Right cardiac atrium (tissue), 5 donors: ENCODE data around the gene DAPK2. TPM values are rescaled to one million over a fixed set of nuclear protein-coding genes. Genes with fewer than 3 reads are reported as not detected.

Experiments
- ATAC-seq, 2 donors: fragments of 200-7000 bp; cut with Tn5 transposase; one replicate each; pipeline versions ENCODE4 v1.8.0 to v1.9.1; 2020; ENCODE audit warnings: moderate library complexity in 2 of 2, mild to moderate bottlenecking in 1 of 2
- DNase-seq, 3 donors: peaks; one replicate each; pipeline ENCODE4 v3.0.0-alpha.2; 2020
- H3K27ac ChIP-seq: one replicate; pipeline ENCODE4 v1.5.1; 2013; ENCODE audit warnings: mild to moderate bottlenecking, low read length, control low read depth, moderate library complexity
- H3K27me3 ChIP-seq: one replicate; pipeline ENCODE4 v1.6.1; 2013; ENCODE audit not compliant: control insufficient read depth, insufficient read depth
- H3K4me1 ChIP-seq: one replicate; pipeline ENCODE4 v1.6.1; 2013; ENCODE audit warnings: low read length; ENCODE audit not compliant: control insufficient read depth, insufficient read depth
- H3K4me3 ChIP-seq: one replicate; pipeline ENCODE4 v1.5.1; 2013; ENCODE audit warnings: low read length, control low read depth
- H3K9me3 ChIP-seq: one replicate; pipeline ENCODE4 v1.6.1; 2013; ENCODE audit warnings: low read length; ENCODE audit not compliant: control insufficient read depth
- whole genome bisulfite sequencing: extraction: QIAGEN DNeasy Blood & Tissue Kit; methylation state at CpG from one replicate; pipeline ENCODE4 v1.1.7; 2013; 5-methylcytosine and 5-hydroxymethylcytosine counted together
- intact Hi-C, 4 donors: fragments of 100-400 bp; cut with DNase I; formaldehyde crosslinking; loops; one replicate each; pipeline versions ENCODE4 v1.11.0 to v1.14.0; 2022 to 2023
- polyA plus RNA-seq: library from polyadenylated mRNA; stranded (reverse); fragments of 200-250 nt; gene quantifications from one replicate; pipeline ENCODE4 v1.2.3, GENCODE V29; 2013
- total RNA-seq, 4 donors: library from RNA; stranded (reverse); fragmentation: NEBNext Ultra II Directional; extraction: Animal tissue kit (Norgen Biotek cat#: 25700); gene quantifications; one replicate each; pipeline ENCODE4 v1.2.1, GENCODE V29; 2021
- donor health status: healthy with polysubstance abuse.
- donor health status: DM: no; HTN: yes; CAD: no.
- donor health status: DM: no; HTN: no; CAD: no.
- donor health status: DM: no; HTN: yes; CAD: no; lungs with severe emphysema.
- donor health status: DM: yes; HTN: yes; CAD: no.

Gene DAPK2
- total and polyA plus RNA-seq, 5 donors, result 48.8 to 95.1 (median 83.6) TPM

- no peak for DNase-seq
- Histone ChIP-seq H3K27me3 (no peaks in the 10 kb centered on the region), H3K4me1 (peaks cover 10% of the 10 kb centered on the region), H3K4me3 (no peak overlapping the region), H3K27ac (no peak overlapping the region), H3K9me3 (no peaks in the 10 kb centered on the region)
- no peak for ATAC-seq
- intact Hi-C loops, result loop anchor here in 1 of 4 donors (10.0 kb wide), 1 partner anchor 104 kb away; the partner anchor contains the start of gene DAPK2
- 42% methylated on average over 4 of the region's 4 CpGs for WGBS
Measured at GRCh38 chr15:63940966-63941620, 105.2 kb downstream of the DAPK2 start.

DNA sequence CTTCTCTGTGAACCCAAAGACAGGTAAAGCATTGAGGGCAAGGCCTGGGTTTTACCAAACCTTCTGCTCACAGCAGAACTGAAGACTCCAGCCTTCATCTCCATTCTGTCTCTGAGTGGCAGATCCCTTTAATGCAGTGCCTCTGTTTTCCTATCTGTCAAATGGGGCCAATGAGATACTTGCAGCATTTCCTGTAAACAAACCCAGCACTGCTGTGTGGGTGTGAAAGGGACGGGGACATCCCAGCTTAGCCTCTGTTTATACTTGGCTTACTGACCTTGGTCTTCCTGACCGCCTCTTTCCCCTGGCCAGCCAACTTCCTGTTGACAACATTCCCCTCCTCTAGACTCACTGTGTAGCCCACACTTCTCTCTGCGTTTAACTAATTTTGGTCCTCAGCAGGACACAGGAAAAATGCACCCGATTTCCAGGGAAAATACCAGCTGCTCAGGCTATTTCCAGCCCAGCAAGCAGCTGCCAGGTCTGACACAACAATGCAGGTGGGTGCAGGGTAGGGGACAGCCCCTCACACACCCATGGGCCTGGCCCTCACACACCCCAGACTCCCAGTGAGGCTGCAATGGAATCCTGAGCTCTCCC, 106.7 kb downstream of the DAPK2 start:
- intact Hi-C loops, result loop anchor here in 1 of 4 donors (10.0 kb wide), 1 partner anchor 105 kb away; the partner anchor contains the start of gene DAPK2
- DNase-seq (peak in 2 of 3 donors; percentile 67 to 69), ATAC-seq (peak; percentile 79 to 80)
- no peaks in the 10 kb centered on the region for H3K27me3 ChIP-seq
- 10% methylated on average over 4 of the region's 4 CpGs for WGBS
- H3K9me3 ChIP-seq, result no peaks in the 10 kb centered on the region
- H3K27ac ChIP-seq, result peak overlapping the region; percentile 83
- H3K4me3 ChIP-seq, result no peak overlapping the region
- peaks cover 10% of the 10 kb centered on the region for H3K4me1 ChIP-seq

- H3K4me3 ChIP-seq, result no peak overlapping the region
- intact Hi-C loops, result no loop called here
- H3K27ac ChIP-seq, result no peak overlapping the region
- WGBS, result 67% methylated on average over 6 of the region's 6 CpGs
- H3K4me1 ChIP-seq, result peaks cover 10% of the 10 kb centered on the region
- H3K9me3 ChIP-seq, result no peaks in the 10 kb centered on the region
- ATAC-seq, result peak in 1 of 2 donors; percentile 16
- H3K27me3 ChIP-seq, result no peaks in the 10 kb centered on the region
- DNase-seq, result no peak
Measured at GRCh38 chr15:63938486-63939061, 107.7 kb downstream of the DAPK2 start.

- Histone ChIP-seq H3K27me3 (no peaks in the 10 kb centered on the region), H3K4me3 (no peak overlapping the region), H3K9me3 (no peaks in the 10 kb centered on the region), H3K27ac (no peak overlapping the region), H3K4me1 (no peaks in the 10 kb centered on the region)
- DNase-seq, result no peak
- intact Hi-C loops, result no loop called here
- no peak for ATAC-seq
- 98% methylated on average over 5 of the region's 5 CpGs for WGBS
Measured at GRCh38 chr15:63933522-63933921, 112.8 kb downstream of the DAPK2 start.

- Histone ChIP-seq H3K9me3 (no peaks in the 10 kb centered on the region), H3K27me3 (no peaks in the 10 kb centered on the region), H3K4me3 (no peak overlapping the region), H3K27ac (no peak overlapping the region), H3K4me1 (no peaks in the 10 kb centered on the region)
- 73% methylated on average over 4 of the region's 4 CpGs for WGBS
- ATAC-seq (no peak), DNase-seq (no peak)
- intact Hi-C loops, result no loop called here
Measured at GRCh38 chr15:63931556-63931955, 114.7 kb downstream of the DAPK2 start.

DNA sequence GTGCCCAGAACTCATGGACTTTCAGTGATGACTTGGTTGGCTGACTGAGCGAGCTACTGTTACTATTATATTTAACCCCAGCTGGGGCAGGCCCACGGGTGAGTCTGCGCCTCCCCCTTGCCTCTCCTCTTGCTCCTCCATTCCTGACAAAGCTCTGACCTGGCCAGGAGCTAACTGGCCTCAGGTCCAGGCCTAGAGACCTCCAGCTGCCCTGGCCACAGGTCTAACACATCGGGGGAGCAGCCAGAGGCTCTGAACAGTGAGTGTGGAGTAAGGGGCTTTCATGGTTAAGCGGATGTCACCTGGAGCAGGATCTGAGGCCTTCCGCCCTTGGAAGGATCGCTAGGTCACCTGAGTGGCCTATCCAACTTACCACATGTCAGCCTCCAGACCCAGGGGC, 116.3 kb downstream of the DAPK2 start:
- WGBS, result 96% methylated on average over 7 of the region's 7 CpGs
- no peaks in the 10 kb centered on the region for H3K4me1 ChIP-seq
- no peak for DNase-seq
- ATAC-seq, result no peak
- no peak overlapping the region for H3K4me3 ChIP-seq
- intact Hi-C loops, result no loop called here
- H3K9me3 ChIP-seq, result no peaks in the 10 kb centered on the region
- H3K27ac ChIP-seq, result no peak overlapping the region
- no peaks in the 10 kb centered on the region for H3K27me3 ChIP-seq

DNA sequence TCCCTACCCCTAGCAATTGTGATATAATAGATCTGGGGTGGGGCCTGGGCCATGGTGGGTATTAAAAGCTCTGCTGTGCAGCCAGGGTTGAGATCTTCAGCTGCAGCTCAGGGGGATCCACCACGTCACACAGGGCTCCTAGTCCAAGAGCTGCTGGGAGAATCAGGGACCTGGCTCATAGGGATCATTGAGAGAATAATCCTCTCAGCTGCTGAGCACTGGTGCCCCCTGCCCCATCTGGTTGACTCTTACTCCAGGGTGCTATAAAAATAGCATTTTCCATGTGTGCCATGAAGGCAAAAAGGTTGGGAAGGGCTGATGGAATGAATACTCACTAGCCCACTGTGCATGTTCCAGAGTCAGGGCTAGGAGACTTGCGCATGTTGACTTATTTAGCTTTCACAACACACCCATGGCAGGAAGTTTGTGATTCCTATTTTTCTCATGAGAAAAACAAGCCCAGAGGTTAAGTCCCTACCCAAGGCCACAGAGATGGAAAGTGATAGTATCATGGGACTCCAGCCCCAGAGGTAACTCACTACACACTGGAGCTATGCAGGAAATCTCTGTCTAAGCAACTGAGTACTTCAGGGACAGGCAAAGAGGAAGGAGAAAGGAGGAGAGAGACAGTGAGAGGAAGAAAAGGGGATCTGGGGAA, 118.0 kb downstream of the DAPK2 start:
- no peak for ATAC-seq
- 80% methylated on average over 2 of the region's 2 CpGs for whole genome bisulfite sequencing
- no peak for DNase-seq
- no peaks in the 10 kb centered on the region for H3K27me3 ChIP-seq
- H3K4me3 ChIP-seq, result no peak overlapping the region
- no peaks in the 10 kb centered on the region for H3K9me3 ChIP-seq
- intact Hi-C loops, result no loop called here
- H3K27ac ChIP-seq, result peak overlapping the region; percentile 31
- no peaks in the 10 kb centered on the region for H3K4me1 ChIP-seq

- Histone ChIP-seq H3K9me3 (no peaks in the 10 kb centered on the region), H3K27me3 (no peaks in the 10 kb centered on the region), H3K4me3 (no peak overlapping the region), H3K27ac (no peak overlapping the region), H3K4me1 (no peaks in the 10 kb centered on the region)
- intact Hi-C loops, result no loop called here
- no peak for ATAC-seq
- 91% methylated on average over 8 of the region's 8 CpGs for WGBS
- DNase-seq, result no peak
Measured at GRCh38 chr15:63923993-63924950, 122.0 kb downstream of the DAPK2 start.

- DNase-seq (no peak), ATAC-seq (no peak)
- Histone ChIP-seq H3K27me3 (no peaks in the 10 kb centered on the region), H3K27ac (no peak overlapping the region), H3K9me3 (no peaks in the 10 kb centered on the region), H3K4me1 (no peaks in the 10 kb centered on the region), H3K4me3 (no peak overlapping the region)
- 82% methylated on average over 16 of the region's 16 CpGs for WGBS
- intact Hi-C loops, result no loop called here
Measured at GRCh38 chr15:63922916-63923315, 123.4 kb downstream of the DAPK2 start.

DNA sequence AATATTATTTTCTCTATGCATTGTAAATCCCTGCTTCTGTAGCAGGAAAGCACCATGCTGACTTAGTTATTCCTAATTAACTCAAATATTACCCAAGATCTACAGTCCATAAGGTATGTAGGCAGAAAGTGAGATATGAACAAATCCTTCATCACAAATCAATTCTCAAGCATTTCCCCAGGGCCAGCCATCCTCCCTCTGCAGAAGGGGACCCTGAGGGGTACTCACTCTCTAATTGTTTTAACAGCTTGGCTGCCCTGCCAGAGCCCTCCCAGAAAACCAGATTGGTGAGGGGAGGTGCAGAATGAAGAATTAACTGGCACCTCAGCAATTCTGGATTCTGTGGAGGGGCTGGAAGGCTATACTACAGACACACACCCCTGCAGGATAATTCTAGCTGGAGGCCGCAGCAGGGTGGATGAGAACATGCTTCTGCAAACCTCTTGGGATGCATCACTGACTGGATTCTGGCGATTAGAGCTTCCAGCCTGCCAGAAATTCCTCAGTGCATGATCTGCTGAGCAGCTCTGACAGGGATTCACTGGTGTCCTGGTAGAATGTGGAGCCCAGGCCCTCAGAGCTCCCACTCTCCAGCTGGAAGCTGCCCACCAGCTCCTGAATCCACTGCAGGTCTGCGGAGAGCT, 123.9 kb downstream of the DAPK2 start:
- Histone ChIP-seq H3K27ac (no peak overlapping the region), H3K4me1 (no peaks in the 10 kb centered on the region), H3K9me3 (no peaks in the 10 kb centered on the region), H3K27me3 (no peaks in the 10 kb centered on the region), H3K4me3 (no peak overlapping the region)
- DNase-seq (no peak), ATAC-seq (no peak)
- WGBS, result 42% methylated on average over 3 of the region's 3 CpGs
- intact Hi-C loops, result no loop called here
